Gastrocnemius medialis (tissue), 4 donors: Measurements from ENCODE around the gene INPP5A.

Experiments used
- POLR2A ChIP-seq, 2 donors: fragments of 450-650 bp; IDR thresholded peaks; one replicate each; pipeline ENCODE4 v1.6.1; 2017; ENCODE audit warnings: antibody characterized with exemption in 2 of 2, mild to moderate bottlenecking in 2 of 2, moderate library complexity in 2 of 2
- TF ChIP-seq, protein P1 (sequence below), 5 experiments: fragments of 450-650 bp in 3 of 5; fragments of 200-600 bp in 2 of 5; sonication (generic) in 2 of 5; IDR thresholded peaks in 4 of 5; conservative IDR thresholded peaks in 1 of 5; 1 replicate in 4 of 5; 2 replicates in 1 of 5; pipeline ENCODE4 v1.5.1; 2016 to 2019; ENCODE audit warnings: antibody characterized with exemption in 5 of 5, mild to moderate bottlenecking in 3 of 5, moderate library complexity in 3 of 5

DNA sequence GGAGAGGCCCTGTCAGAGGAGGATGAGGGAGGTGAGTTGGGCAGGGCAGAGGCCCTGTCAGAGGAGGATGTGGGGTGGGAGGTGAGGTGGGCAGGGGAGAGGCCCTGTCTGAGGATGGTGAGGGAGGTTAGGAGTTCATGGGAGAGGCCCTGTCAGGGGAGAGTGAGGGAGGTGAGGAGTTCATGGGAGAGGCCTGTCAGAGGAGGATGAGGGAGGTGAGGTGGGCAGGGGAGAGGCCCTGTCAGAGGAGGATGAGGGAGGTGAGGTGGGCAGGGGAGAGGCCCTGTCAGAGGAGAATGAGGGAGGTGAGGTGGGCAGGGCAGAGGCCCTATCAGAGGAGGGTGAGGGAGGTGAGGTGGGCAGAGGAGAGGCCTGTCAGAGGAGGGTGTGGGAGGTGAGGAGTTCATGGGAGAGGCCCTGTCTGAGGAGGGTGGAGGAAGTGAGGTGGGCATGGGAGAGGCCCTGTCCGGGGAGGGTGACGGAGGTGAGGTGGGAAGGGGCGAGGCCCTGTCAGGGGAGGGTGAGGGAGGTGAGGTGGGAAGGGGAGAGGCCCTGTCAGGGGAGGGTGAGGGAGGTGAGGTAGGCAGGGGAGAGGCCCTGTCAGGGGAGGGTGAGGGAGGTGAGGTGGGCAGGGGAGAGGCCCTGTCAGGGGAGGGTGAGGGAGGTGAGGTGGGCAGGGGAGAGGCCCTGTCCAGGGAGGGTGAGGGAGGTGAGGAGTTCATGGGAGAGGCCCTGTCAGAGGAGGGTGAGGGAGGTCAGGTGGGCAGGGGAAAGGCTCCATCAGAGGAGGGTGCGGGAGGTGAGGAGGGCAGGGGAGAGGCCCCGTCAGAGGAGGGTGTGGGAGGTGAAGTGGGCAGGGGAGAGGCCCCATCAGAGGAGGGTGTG lies 73.7 kb downstream of the INPP5A start:
- TF ChIP-seq POLR2A (IDR thresholded peaks at IDR 0.05) = no peak
- TF ChIP-seq, protein P1, sequence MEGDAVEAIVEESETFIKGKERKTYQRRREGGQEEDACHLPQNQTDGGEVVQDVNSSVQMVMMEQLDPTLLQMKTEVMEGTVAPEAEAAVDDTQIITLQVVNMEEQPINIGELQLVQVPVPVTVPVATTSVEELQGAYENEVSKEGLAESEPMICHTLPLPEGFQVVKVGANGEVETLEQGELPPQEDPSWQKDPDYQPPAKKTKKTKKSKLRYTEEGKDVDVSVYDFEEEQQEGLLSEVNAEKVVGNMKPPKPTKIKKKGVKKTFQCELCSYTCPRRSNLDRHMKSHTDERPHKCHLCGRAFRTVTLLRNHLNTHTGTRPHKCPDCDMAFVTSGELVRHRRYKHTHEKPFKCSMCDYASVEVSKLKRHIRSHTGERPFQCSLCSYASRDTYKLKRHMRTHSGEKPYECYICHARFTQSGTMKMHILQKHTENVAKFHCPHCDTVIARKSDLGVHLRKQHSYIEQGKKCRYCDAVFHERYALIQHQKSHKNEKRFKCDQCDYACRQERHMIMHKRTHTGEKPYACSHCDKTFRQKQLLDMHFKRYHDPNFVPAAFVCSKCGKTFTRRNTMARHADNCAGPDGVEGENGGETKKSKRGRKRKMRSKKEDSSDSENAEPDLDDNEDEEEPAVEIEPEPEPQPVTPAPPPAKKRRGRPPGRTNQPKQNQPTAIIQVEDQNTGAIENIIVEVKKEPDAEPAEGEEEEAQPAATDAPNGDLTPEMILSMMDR (IDR thresholded peaks at IDR 0.05 in 4 of 5, conservative IDR thresholded peaks at IDR 0.05 in 1 of 5) = no peak
